Dendritic cell treated with granulocyte-macrophage colony-stimulating factor and Interleukin-4, amounts not matched to agents 40 ng/mL and 50 ng/mL, for 4 days (primary cell): ENCODE data around the gene STMN3.

Source experiments
- H3K27ac Mint-ChIP-seq: one replicate; pipeline ENCODE4 v1.8.0; 2022; ENCODE audit warnings: mild to moderate bottlenecking, mixed read lengths
- H3K27me3 Mint-ChIP-seq: one replicate; pipeline ENCODE4 v1.8.0; 2022; ENCODE audit warnings: mild to moderate bottlenecking, mixed read lengths
- H3K36me3 Mint-ChIP-seq: one replicate; pipeline ENCODE4 v1.8.0; 2022; ENCODE audit warnings: low read depth, mixed read lengths
- H3K4me1 Mint-ChIP-seq: one replicate; pipeline ENCODE4 v1.8.0; 2022; ENCODE audit warnings: low read depth, mixed read lengths
- H3K4me3 Mint-ChIP-seq: one replicate; pipeline ENCODE4 v1.8.0; 2022; ENCODE audit warnings: mild to moderate bottlenecking, moderate library complexity, mixed read lengths
- H3K9me3 Mint-ChIP-seq: one replicate; pipeline ENCODE4 v1.8.0; 2022; ENCODE audit warnings: mixed read lengths
- intact Hi-C: fragments of 100-400 bp; cut with micrococcal nuclease; formaldehyde crosslinking; loops from one replicate; pipeline ENCODE4 v1.15.0; 2022

STMN3 gene

DNA sequence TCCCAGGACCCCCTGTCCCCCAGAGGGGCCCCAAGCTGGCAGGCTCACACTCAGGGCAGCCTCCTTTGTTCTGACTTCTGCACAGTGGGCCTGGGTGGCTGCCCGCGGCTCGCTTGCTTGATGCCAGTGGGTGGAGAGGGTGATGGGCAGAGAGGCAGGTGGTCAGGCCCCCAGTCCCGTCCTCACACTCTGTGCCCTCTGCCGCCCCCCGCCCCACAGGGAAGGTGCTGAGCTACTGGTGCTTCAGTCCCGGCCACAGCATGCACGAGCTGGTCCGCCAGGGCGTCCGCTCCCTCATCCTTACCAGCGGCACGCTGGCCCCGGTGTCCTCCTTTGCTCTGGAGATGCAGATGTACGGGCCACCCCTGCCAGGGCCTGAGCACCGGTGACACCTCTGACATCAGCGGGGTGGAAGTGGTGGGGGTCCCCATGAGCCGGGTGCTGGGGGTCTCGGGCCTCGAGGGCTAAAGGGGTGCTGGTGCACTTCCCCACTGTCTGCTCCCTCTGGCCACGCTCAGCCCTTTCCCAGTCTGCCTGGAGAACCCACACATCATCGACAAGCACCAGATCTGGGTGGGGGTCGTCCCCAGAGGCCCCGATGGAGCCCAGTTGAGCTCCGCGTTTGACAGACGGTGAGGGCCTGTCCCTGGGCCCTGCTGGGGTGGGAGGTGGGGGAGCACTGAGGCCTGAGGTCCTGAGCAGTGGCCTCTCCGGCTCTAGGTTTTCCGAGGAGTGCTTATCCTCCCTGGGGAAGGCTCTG, 34.4 kb upstream of the STMN3 start:
- H3K27ac Mint-ChIP-seq: peak overlapping the region; percentile 100
- intact Hi-C loops: loop anchor here (2.0 kb wide), 2 partner anchors 29 to 149 kb away; partner anchors contain the start of gene RTEL1

DNA sequence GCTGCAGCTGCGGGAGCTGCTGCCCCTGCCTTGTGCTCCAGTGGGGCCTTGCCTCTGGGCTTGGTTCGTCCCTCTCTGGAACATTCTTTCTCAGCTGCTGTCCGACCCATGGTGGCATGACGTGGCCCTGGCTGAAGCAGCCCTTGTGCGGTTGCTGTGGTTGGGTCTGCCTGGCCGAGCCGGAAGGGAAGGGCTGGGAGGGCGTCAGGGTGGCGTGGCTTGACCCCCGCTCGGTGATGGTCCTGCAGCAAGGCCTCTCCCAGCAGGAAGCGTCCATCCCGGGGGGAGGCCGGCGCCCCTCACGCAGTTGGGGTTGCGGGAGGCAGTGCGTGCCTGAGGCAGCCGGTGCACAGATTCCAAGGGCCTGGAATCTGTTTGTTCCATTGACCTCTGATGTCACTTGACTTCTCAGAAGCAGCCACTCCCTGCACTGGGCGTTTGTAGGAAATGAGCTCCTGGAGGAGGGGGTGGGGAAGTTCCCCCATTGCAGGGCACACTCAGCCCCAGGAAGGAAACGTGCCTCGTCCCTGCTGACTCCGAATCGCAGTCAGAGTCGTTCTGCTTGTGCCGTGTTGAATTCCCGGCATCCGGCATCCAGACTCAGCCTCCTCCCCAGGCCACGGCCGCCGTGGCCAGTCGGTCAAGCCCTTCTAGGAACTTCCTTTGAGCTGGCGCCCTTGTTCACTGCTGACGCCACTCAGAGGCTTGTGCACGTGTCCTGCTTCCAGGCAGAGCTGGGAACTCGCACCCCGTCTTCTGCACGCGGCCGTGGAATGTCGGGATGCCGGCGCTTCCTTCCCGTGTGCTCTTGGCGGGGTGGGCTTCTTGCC, 33.5 kb upstream of the STMN3 start:
- Mint-ChIP-seq H3K4me3 (peak overlapping the region; percentile 58), H3K4me1 (peaks cover 83% of the 10 kb centered on the region), H3K27me3 (no peaks in the 10 kb centered on the region), H3K36me3 (peaks cover 83% of the 10 kb centered on the region), H3K9me3 (no peaks in the 10 kb centered on the region), H3K27ac (peak overlapping the region; percentile 100)
- intact Hi-C loops: loop anchor here (2.0 kb wide), 2 partner anchors 28 to 148 kb away; partner anchors contain the start of gene RTEL1

More for the DNA sequence above, 34.4 kb upstream of the STMN3 start:
- Mint-ChIP-seq H3K36me3 (peaks cover 84% of the 10 kb centered on the region), H3K4me1 (peaks cover 86% of the 10 kb centered on the region), H3K27me3 (no peaks in the 10 kb centered on the region), H3K4me3 (no peak overlapping the region), H3K9me3 (no peaks in the 10 kb centered on the region)

DNA sequence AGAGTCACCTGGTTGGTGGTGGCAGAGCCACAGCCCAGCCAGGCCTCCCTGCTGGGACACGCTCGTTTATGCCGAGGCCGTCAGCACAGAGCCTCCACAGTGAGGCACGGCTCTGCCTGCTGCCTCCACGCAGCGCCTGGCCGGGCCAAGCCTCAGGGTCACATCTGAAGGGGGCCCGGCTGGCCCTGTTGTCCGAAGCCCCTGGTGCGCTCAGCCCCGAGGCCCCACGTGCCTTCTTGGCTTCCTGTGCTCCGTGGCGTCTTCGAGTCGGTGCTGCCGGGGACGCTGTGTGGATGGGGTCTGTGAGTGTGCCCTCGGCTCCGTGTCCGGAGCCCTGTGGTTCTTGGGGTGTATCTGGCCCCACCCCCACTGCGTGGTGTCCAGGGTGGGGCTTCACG, 32.9 kb upstream of the STMN3 start:
- Mint-ChIP-seq H3K4me1 (peaks cover 77% of the 10 kb centered on the region), H3K4me3 (peak overlapping the region; percentile 58), H3K27ac (peak overlapping the region; percentile 100), H3K27me3 (no peaks in the 10 kb centered on the region), H3K36me3 (peaks cover 83% of the 10 kb centered on the region), H3K9me3 (no peaks in the 10 kb centered on the region)
- intact Hi-C loops: loop anchor here (2.0 kb wide), 2 partner anchors 27 to 147 kb away; partner anchors contain the start of gene RTEL1

- Mint-ChIP-seq H3K9me3 (no peaks in the 10 kb centered on the region), H3K4me1 (peaks cover 73% of the 10 kb centered on the region), H3K27ac (peak overlapping the region; percentile 100), H3K4me3 (peak overlapping the region; percentile 55), H3K36me3 (peaks cover 83% of the 10 kb centered on the region), H3K27me3 (no peaks in the 10 kb centered on the region)
- intact Hi-C loops: loop anchor here (2.0 kb wide), 2 partner anchors 27 to 147 kb away; partner anchors contain the start of gene RTEL1
These were observed 32.2 kb upstream of the STMN3 start for GRCh38 chr20:63685269-63686026.

GRCh38 chr20:63682384-63683139, 29.3 kb upstream of the STMN3 start:
- Mint-ChIP-seq H3K27ac (peak overlapping the region; percentile 75), H3K4me3 (no peak overlapping the region)

DNA sequence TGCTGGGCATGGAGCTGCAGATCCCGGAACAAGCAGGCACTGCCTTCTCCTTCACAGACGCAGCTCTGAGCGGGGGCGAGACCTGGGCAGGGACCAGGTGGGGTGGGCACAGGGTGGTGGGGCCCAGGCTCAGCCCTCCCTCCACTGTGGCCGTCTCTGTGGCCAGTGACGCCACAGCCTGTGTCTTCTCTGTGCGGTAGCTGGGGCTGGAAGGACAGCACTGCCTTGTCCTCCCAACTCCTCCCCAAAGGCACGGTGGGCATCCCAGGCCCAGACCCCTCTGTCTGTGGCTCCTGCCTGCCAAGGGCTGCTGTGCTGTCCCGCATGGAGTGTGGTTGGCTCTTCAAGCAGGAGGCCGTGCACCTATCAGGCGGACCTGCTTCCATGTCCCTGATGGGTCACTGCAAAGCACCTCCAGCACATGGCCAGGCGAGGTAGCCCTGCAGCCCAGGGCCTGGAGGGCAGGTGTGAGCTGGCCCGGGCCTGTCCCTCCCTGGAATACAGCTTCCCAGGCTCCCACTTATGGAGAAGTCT, 28.5 kb upstream of the STMN3 start:
- H3K27ac Mint-ChIP-seq: peak overlapping the region; percentile 75
- intact Hi-C loops: no loop called here

More at GRCh38 chr20:63682384-63683139, 29.3 kb upstream of the STMN3 start:
- H3K4me1 Mint-ChIP-seq: peaks cover 55% of the 10 kb centered on the region
- H3K27me3 Mint-ChIP-seq: no peaks in the 10 kb centered on the region
- H3K9me3 Mint-ChIP-seq: no peaks in the 10 kb centered on the region
- H3K36me3 Mint-ChIP-seq: peaks cover 87% of the 10 kb centered on the region
- intact Hi-C loops: no loop called here

GRCh38 chr20:63680857-63681608, 27.8 kb upstream of the STMN3 start:
- Mint-ChIP-seq H3K27ac (no peak overlapping the region), H3K27me3 (no peaks in the 10 kb centered on the region), H3K4me1 (peaks cover 40% of the 10 kb centered on the region), H3K9me3 (no peaks in the 10 kb centered on the region), H3K36me3 (peaks cover 97% of the 10 kb centered on the region), H3K4me3 (no peak overlapping the region)
- intact Hi-C loops: no loop called here

More for the DNA sequence above, 28.5 kb upstream of the STMN3 start:
- H3K9me3 Mint-ChIP-seq: no peaks in the 10 kb centered on the region
- peaks cover 96% of the 10 kb centered on the region for H3K36me3 Mint-ChIP-seq
- no peak overlapping the region for H3K4me3 Mint-ChIP-seq
- H3K4me1 Mint-ChIP-seq: peaks cover 47% of the 10 kb centered on the region
- no peaks in the 10 kb centered on the region for H3K27me3 Mint-ChIP-seq

DNA sequence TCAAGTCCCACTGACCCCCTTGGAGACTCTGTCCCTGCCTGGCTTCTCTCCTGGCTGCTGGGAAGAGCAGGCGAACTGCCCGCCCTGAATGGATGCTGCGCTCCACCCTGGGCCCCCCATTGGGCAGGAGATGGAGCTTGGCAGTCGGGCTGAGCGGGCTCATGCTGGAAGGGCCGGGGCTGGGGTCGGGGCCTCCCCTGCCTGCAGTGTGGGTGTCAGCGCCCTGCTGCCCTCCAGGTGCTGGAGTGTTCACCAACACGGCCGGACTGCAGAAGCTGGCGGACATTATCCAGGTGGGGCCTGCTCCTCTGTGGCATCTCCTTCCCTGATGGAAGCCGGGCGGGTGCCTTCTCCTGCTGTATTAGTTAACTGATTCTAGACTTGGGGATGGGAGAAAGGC, 27.2 kb upstream of the STMN3 start:
- Mint-ChIP-seq H3K4me3 (no peak overlapping the region), H3K36me3 (peaks cover 97% of the 10 kb centered on the region), H3K27ac (no peak overlapping the region), H3K9me3 (no peaks in the 10 kb centered on the region), H3K4me1 (peaks cover 34% of the 10 kb centered on the region), H3K27me3 (no peaks in the 10 kb centered on the region)
- intact Hi-C loops: no loop called here

GRCh38 chr20:63679799-63680305, 26.6 kb upstream of the STMN3 start:
- H3K27me3 Mint-ChIP-seq: no peaks in the 10 kb centered on the region
- peak overlapping the region; percentile 12 for H3K27ac Mint-ChIP-seq
- H3K4me3 Mint-ChIP-seq: no peak overlapping the region
- H3K36me3 Mint-ChIP-seq: peaks cover 97% of the 10 kb centered on the region
- no peaks in the 10 kb centered on the region for H3K9me3 Mint-ChIP-seq
- H3K4me1 Mint-ChIP-seq: peaks cover 28% of the 10 kb centered on the region
- intact Hi-C loops: no loop called here

GRCh38 chr20:63678667-63679465, 25.6 kb upstream of the STMN3 start:
- Mint-ChIP-seq H3K36me3 (peaks cover 97% of the 10 kb centered on the region), H3K27me3 (no peaks in the 10 kb centered on the region), H3K27ac (peak overlapping the region; percentile 12), H3K4me3 (no peak overlapping the region), H3K4me1 (peaks cover 18% of the 10 kb centered on the region), H3K9me3 (no peaks in the 10 kb centered on the region)
- intact Hi-C loops: no loop called here

DNA sequence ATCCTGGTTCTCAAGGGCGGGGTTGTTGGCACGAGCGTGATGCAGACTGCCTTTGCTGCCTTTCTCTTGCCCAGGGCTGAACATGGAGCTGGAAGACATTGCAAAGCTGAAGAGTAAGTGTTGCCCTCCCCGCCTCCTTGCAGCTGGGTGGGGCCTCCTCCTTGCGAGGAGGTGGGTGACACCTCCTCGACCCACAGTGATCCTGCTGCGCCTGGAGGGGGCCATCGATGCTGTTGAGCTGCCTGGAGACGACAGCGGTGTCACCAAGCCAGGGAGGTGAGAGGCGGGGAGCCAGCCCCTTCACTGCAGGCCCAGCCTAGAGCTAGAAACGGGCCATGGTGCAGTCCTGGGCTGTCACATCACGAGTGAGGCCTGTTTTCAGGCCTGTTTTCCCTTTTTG, 24.8 kb upstream of the STMN3 start:
- intact Hi-C loops: no loop called here
- H3K27ac Mint-ChIP-seq: no peak overlapping the region
- H3K9me3 Mint-ChIP-seq: no peaks in the 10 kb centered on the region
- H3K4me3 Mint-ChIP-seq: no peak overlapping the region
- H3K27me3 Mint-ChIP-seq: no peaks in the 10 kb centered on the region
- peaks cover 99% of the 10 kb centered on the region for H3K36me3 Mint-ChIP-seq
- peaks cover 10% of the 10 kb centered on the region for H3K4me1 Mint-ChIP-seq
